ENCODE results near the gene PBLD.

GRCh38 chr10:68334672-68335467 is 2.1 kb upstream of the PBLD start:
- TF ChIP-seq CTCF (IDR thresholded peaks at IDR 0.05 in 4 of 5, conservative IDR thresholded peaks at IDR 0.05 in 1 of 5) (no peak), POLR2A (IDR thresholded peaks at IDR 0.05) (no peak)

All from gastrocnemius medialis (tissue), 4 donors.